Measurements from ENCODE around the gene RELT.

The RELT gene

DNA sequence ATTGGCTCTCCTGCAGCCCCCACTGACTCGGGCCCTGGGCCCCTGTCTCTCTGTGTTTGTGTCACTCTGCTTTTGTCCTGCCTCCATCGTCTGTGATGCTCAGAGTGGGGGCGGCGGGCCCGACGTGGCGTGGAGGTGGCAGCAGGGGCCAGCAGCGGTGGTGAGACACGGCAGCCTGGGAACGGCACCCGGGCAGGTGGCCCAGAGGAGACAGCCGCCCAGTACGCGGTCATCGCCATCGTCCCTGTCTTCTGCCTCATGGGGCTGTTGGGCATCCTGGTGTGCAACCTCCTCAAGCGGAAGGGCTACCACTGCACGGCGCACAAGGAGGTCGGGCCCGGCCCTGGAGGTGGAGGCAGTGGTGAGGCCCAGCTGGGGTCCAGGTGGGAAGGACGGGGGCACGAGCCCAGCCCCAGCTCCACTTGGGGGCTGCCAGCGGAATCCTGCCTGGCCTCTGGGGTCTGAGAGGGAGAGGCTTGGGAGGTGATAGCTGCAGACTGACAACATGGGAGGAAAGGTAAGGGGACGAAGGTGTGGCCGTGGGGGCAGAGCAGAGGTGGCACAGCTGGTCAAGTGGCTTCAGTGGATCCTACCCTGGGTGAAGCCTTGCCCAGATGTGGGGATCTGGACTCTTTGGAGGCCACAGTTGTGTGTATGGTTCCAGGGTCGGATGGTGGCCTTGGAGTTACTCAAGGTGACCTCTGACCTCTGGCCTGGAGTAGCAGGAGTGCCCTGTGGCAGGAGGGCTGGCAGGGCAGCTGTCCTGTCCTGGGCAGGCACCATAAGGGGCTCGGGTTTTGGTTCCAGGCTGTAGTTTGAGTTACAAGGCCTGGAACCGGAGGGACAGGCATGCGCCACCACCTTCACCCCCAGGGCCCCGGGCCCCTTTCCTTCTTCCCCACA, 16.2 kb downstream of the RELT start:
- DNase-seq (ENCODE audit: low read depth), result no peak

DNA sequence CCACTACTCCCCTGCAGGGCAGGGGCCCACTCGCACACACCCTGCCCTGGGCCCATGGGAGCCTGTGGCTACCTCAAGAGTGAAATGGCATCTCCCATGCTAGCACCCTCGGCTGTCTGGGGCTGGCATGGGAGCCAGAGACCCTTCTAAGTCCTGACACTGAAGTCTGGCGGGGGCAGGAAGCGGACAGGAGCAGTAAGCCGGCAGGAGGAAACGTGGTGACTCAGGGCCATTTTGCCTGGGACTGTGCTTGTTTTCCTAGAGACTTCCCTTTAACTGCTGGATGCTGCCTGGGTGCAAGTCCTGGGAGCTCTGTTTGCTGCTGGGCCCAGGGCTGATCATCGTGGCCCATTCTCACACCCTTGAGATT, 16.8 kb downstream of the RELT start:
- no peak for DNase-seq (ENCODE audit: low read depth)

DNA sequence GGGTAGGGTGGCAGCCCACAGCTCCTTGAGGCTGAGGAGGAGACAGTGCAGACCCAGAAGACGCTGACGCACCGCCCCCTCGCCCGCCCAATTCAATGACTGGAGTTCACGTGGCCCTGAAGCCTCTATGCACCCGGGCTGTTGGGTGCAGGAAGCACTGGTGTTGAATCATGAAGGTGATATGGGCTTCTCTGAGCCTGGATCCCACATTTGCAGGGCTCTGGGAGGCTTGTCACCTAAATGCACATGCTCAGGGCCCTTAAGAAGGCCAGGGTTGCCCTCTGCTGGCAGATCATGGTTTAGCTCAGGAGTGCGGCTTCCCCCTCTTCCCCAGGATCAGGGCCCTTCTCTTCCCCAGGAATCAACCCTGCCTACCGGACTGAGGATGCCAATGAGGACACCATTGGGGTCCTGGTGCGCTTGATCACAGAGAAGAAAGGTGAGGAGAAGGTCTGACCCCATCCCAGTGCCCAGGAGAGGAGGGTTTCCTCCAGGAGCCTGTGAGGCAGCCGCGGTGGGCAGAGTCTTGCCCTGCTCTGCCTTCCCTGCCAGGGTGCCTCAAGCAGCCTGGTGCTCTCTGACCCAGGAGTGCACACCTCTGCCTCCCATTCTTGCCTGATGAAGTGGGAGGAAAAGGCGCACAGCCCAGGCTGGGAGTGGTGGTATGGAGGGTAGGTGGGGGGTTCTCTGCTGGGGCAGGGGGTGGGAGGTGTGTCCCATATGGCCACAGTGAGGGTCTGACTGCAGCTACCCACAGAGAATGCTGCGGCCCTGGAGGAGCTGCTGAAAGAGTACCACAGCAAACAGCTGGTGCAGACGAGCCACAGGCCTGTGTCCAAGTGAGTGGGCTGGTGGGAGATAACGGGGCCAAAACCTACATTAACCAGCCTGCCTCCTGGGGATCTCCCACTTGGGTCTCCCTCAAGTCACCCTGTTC, 17.5 kb downstream of the RELT start:
- DNase-seq (ENCODE audit: low read depth), result peak; percentile 46

DNA sequence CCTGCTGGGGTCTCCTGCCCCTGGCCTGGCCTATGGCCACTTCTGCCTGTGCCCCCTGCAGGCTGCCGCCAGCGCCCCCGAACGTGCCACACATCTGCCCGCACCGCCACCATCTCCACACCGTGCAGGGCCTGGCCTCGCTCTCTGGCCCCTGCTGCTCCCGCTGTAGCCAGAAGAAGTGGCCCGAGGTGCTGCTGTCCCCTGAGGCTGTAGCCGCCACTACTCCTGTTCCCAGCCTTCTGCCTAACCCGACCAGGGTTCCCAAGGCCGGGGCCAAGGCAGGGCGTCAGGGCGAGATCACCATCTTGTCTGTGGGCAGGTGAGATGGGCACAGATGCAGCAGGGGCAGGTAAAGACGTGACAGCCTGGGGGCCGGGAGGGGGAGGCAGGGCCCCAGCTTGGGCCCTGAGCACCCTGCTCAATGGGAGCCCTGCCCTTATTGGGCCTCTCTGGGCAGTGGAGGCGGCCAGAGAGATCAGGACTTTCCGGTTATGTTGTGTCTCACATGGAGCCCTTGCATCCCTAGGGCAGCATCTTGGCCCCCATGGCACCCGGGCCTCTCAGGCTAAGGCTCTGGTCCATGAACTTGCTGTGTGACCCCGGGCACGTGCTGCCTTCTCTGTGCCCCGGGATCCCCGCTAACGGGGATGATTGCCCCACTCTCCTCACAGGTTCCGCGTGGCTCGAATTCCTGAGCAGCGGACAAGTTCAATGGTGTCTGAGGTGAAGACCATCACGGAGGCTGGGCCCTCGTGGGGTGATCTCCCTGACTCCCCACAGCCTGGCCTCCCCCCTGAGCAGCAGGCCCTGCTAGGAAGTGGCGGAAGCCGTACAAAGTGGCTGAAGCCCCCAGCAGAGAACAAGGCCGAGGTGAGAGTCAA, 18.5 kb downstream of the RELT start:
- DNase-seq (ENCODE audit: low read depth), result no peak

DNA sequence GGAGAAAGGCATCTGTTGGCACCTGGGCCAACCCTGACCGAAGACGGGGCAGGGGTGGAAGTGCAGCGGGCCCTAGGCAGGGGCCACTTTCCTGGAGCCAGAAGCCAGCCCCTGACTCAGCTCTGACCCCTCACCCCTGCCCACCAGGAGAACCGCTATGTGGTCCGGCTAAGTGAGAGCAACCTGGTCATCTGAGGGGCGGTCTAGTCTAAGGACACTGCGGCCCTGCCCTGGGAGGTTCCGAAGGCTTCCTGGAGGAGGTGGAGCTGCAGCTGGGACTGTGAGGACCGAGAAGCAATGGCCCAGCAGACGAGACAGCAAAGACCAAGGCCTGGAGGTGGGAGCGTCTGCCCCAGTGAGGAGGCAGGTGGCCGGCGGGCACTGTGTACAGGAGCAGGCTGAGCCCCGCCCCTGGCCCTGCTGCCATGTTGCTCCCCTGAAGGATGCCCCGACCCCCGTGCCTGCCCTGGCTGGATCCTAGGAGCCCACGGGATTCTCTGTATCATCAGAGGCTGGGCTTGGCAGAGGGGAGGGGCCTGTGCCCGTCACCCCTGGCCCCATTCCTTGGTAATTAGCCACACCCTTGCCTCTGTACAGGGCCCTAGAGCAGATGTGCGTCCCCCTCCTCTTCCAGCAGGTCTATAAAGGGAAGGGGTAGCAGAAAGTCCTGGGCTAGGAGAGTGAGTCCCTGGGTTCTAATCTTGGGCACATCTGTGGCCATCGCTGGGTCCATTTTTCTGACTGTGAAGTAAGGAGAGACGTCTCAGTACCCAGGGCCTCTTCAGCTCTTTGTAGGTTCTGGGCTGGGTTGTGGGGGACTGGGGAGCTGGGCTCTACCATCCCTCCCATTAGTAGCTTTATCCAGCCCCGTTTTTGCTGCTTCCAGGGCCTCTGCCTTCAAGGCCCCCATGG, 19.4 kb downstream of the RELT start:
- DNase-seq (ENCODE audit: low read depth), result no peak

DNA sequence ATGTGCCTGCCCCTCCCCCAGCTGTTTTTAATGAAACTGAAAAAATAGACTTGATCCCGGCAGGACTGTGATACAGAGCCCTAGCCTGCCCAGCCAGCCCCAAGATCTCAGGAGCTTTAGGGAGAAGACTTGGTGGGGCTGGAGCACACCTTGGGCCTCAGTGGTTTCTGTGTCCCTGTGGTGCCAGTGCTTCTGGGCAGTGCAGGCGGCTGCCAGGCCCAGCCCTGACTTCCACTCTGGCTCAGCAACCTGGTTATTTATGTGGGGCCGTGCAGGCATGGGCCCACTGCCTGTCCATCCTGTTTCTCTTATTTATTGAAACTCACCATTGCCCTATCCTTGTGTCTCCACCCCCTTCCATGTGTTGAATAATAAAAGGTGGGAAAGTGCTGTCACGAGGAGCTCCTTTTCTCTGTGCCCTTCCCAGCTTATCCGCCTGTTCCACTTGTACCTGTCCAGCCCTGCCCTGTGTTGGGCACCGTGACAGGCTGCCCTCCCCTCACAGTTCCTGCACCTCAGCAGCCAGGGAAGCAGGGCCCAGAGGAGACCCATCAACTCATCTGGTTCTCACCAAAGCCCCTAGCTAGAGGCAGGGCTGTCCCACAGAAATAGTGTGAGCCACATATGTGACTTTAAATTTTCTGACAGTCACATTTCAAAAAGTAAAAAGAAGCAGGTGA, 20.2 kb downstream of the RELT start:
- no peak for DNase-seq (ENCODE audit: low read depth)

DNA sequence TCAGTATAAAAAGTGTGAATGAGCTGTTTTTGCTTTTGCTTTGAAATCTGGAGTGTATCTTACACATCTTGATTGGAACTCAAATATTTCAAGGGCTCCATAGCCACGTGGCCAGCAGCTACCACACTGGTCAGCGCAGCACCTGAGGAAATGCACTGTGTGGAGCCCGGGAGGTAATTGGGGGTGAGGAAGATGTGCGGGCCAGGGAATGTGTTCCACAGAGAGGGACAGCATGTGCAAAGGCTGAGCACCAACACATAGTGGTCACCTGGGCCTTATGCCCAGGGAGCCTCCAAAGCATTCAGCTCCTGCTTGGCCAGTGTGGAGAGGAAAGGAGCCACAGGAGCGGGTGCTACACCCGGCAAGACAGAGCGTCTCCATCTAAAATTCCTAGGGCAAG, 20.8 kb downstream of the RELT start:
- no peak for DNase-seq (ENCODE audit: low read depth)

DNA sequence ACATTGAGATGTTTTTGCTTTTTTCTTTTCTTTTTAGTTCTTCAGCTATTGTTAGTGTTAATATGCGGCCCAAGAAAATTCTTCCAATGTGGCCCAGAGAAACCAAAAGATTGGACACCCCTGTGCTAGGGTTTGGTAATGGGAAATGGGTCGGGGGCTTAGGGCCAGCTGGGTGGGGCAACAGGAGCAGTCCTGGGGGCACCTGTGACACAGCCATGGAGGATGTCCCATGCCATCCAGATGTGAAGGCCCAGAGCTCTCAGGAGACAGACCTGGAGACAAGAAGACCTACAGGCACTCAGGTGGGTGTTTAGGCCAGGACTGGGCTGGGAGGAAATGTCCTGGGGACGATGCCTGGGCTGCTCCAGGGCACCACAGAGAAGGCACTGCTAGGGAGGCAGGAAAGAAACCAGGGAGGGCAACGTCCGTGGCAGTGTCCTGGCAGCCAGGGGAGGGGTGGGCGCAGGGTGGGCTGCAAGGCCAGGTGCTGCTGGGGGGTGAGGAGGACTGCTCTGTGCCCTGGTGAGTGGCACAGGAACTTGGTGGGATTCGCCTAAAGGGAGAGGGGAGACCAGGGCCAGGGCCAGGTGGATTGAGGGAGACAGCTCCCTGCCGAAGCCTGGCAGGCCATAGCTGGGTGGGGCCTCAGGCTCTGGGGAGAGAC, 21.4 kb downstream of the RELT start:
- no peak for DNase-seq (ENCODE audit: low read depth)

DNA sequence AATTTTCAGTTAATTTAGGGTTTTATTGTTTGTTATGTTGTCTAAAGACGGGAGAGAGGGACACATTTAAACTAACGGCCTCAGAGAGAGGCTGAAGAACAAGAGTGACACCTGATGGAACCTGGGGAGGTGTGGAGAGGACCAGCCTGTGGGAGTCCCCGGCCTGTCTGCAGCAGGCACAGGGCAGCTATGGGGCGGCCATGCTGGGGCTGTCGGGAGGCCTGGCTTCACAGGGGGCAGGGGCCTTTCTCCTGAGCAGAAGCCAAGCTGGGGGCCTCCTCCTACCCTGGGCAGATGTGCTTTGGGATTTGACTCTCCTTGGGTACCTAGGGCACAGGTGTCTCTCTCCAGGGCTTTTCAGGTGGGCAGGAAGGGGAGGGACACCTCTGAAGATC, 21.9 kb downstream of the RELT start:
- DNase-seq (ENCODE audit: low read depth), result no peak

DNA sequence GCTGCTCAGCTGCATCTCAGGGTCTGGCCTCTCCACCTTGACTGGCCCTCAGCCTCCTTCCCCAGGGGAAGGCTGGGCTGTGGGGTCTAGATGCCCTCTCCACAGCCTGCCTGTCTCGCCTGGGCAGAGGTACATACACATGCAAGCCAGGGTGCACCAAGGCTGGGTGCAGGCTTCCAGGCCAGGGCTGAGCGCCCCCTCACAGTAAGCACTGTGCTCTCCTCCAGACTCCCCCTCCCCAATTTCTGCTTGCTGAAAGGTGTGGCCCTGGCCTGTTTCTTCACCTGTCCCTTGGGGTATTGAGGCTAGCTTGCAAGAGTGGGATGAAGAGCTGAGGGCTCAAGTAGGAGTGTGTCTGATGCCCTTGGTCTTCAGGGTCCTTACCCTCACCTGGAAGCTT, 22.5 kb downstream of the RELT start:
- no peak for DNase-seq (ENCODE audit: low read depth)

DNA sequence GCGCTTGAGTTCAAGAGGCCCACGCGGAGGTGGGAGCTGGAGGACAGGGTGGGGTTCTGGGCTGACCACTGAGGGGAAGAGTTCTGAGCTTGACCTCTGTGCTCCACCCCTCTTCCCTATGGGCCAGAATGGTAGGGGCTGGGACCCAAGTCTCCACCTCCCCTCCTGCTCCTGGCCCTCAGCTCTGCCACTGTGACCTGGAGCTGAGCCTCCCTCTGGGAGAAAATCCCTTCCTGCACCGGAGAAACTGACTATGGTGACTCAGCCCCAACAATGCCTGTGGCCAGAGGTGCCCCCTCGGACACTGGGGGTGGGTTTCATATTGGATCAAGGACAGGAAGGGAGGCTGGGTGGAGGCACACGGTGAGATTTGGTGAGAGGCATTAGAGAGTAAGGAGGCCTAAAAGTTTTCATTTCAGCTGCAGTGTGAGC, 23.0 kb downstream of the RELT start:
- no peak for DNase-seq (ENCODE audit: low read depth)

DNA sequence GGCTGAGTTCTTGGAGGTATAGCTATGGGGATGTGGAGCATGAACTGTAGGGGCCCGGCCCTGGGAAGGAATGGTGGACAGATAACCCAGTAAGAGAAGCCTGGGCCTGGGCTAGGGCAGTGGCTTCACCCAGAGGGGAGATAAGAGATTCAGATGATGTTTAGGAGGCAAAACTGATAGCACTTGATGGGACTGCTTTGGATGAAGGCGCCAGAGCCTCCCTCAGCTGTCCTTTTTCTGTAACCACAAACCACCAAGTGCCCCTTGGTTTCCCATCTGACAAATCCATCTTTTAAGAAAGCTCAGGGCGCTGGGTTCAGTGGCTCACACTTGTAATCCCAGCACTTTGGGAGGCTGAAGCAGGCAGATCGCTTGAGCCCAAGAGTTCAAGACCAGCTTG, 23.4 kb downstream of the RELT start:
- no peak for DNase-seq (ENCODE audit: low read depth)

DNA sequence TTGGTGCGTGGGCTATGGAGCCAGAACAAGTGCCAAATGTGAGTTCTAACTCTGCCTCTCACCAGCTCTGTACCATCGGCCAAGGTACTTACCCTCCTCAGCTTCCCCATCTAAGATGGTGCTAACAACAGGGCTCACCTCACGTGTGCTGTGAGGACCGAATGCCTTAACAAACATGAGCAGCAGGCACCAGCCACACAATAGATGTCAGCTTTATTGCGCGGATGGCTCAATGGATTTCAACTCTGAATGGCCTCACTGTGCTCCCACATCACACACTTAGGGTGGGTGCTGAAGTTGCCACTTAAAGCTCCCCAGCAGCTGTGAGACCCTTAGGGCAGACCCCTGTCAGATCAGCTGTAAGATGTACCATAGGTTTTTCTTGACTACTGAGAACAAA, 24.1 kb downstream of the RELT start:
- DNase-seq (ENCODE audit: low read depth), result no peak

DNA sequence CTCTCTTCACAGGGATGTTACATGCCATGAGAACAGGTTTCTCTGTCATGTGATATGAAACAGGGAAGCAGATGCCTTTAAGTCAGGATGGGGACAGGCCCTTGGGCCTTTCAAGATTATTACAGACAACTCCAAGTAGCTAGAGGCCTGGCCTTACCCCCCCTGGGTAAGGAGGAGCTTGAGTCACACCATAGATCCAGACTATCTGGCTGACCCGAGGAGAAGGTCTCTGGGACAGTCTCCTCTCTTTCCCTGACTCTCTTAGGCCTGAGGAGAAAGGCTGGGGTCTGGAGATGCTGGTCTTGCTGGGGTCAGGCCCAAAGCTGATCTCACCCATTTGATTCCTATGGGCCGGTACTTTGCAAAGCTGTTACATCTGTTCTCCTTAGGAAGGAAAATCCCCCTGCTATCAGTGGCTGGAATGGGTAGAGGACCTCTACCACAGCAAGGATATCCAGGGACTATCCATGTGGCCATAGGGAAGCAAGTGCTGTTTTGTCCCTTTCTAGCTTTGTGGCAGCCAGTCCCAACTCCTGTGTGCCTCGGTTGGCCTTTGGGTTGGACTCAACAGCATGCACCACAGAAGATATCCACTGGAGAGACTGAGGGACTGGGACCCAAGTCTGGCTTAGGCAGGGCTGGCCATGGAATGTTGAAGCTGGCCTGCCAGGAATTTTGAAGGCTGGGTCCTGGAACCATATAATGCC, 25.2 kb downstream of the RELT start:
- DNase-seq (ENCODE audit: low read depth), result no peak

DNA sequence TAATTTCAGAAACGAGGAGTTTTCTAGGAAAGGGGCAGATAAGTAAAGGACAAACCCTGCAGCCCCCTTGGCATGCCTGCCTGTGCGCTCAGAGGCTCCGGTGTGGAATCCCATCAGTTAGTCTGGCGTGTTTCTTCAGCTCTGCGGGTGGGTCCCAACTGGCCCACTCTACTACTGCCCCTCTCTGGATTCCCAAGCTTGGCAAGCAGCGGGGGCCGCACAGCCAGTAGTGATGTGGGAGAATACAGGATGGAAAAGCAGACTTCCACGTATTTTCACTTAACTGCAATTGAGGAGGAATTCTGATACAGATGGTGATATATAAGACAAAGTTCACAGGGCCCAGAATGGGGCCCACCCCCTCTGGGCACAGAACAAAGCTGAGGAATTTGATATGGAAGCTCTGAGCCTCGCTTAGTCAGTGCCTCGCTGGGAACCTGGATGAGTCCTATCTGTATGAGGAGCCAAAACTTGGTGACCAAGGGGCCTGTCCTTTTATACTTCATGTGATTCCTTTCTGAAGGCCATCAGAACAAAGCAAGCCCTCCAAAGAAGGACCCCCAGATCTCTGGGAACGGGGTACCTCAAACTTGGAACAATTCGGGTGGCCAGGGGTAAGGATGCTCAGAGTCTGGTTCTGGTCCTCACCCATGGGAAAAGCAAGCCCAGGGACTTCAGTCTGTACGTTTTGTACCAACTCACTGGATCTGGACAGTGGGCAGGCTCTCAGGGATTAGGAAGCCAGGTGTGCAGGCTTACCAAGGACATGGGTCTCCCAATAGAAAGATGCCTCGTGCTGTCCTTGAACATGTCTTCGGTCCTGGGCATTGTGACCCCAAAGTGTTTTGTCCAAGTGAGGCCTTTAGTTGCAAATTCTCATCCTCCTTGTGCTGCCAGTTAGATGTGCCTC, 26.0 kb downstream of the RELT start:
- DNase-seq (ENCODE audit: low read depth), result no peak

DNA sequence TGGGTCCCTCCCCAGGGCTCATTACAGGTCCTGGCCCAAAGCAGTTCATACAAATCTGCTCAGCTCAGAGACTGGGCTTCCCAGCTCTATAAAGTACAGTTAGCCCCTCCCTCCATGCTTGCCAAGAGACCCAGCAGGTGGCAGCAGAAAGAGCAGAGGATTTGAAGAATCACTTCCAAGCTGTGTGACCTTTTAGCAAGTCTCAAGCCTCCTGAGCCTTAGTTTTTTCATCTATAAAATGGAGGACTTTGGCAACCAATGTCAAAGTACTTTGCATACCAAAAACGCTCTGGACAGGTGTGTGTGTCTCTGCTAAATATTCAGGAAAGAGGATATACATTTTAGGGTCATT, 26.6 kb downstream of the RELT start:
- no peak for DNase-seq (ENCODE audit: low read depth)

DNA sequence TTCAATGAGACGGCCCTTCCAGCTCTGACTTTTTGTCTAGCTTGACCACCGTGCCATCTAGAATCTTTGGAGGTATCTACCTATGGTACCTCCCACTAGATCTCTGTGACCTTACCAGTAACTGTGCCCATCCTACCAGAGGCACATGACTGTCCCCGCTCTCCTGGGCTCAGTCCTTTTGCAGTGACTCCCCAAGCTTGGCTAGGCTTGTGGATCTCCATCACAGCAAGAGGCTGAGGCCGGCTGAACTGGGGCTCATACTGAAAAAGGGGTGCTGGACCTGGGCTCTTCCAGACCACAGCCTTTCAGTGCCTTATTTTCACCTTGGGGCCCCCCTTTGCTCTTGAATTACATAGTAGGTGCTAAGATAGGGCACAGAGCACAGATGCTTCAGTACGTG, 27.3 kb downstream of the RELT start:
- no peak for DNase-seq (ENCODE audit: low read depth)

DNA sequence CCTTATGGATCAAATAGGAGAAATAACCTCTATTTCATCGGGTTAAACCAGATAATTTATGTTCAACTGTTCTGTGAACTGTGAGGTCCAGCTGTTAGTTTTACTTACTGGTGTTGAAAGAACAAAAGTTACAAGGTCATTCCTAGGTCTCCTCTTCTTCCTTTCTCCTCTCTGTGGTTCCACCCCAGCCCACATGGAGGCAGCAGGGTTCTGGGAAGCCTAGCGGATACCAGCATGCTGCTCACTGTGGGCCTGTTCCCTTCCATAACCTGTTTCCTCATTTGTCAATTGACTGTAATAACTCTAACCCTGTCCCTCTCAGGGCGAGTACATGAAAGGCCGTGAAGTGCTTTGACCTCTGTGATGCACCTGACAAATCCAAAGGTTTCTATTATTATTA, 27.8 kb downstream of the RELT start:
- no peak for DNase-seq (ENCODE audit: low read depth)

Measured in activated gamma-delta T cell treated with anti-CD3 and anti-CD28 coated beads, Interleukin-2, amount 50 U/mL, for 16 hours (primary cell).